Measurements from ENCODE around the gene TNFRSF6B.

DNA sequence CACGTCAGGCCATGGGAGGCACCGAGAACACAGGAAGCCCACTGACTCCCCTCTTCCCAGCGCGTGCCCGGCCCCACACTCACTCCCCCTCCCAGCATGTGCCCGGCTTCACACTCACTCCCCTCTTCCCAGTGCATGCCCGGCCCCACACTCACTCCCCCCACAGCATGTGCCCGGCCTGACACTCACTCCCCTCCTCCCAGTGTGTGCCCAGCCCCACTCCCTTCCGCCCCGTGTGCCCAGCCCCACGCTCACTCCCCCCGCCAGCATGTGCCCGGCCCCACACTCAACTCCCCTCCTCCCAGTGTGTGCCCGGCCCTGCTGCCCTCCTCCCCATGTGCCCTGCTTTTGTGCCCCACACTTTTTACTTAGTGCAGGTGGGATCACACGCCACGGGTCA, 28.6 kb upstream of the TNFRSF6B start:
- TF ChIP-seq CTCF (IDR thresholded peaks at IDR 0.05; ENCODE audit: insufficient read depth, low read length) (no peak), REST (IDR thresholded peaks at IDR 0.05; ENCODE audit: insufficient replicate concordance, low read depth) (no peak)
